ENCODE data around the gene PFDN2. TPM values are rescaled to one million over a fixed set of nuclear protein-coding genes. Genes with fewer than 3 reads are reported as not detected.
A peak's percentile ranks its signal among the peaks of the same experiment; 100 is the strongest.

Gene PFDN2
- 29.5 TPM for total RNA-seq
- polyA plus RNA-seq (ENCODE audit: insufficient read depth in 1 of 8, insufficient read length in 8 of 8, low replicate concordance in 1 of 8), result 10 to 100 TPM; 70.9 to 93.0 (median 74.8) TPM
- long read RNA-seq, donor 1, transcript PFDN2-201 (4 exons, 677 nt), result major isoform, 17 of 34 reads
- long read RNA-seq, donor 1, partial matches to known transcripts, result 6 of 34 reads
- long read RNA-seq, donor 1, other reads (novel, unspliced or antisense), result 10 of 34 reads
- long read RNA-seq, donor 2, transcript PFDN2-201 (4 exons, 677 nt), result major isoform, 5 of 11 reads
- long read RNA-seq, donor 2, partial matches to known transcripts, result 5 of 11 reads
- long read RNA-seq, donor 2, other reads (novel, unspliced or antisense), result 0 of 11 reads
- long read RNA-seq, donor 3, transcript PFDN2-201 (4 exons, 677 nt), result major isoform, 35 of 51 reads
- long read RNA-seq, donor 3, partial matches to known transcripts, result 14 of 51 reads
- long read RNA-seq, donor 3, other reads (novel, unspliced or antisense), result 0 of 51 reads
- long read RNA-seq, donor 4, transcript PFDN2-201 (4 exons, 677 nt), result major isoform, 28 of 30 reads
- long read RNA-seq, donor 4, partial matches to known transcripts, result 0 of 30 reads
- long read RNA-seq, donor 4, other reads (novel, unspliced or antisense), result 0 of 30 reads
- long read RNA-seq, donor 5, transcript PFDN2-201 (4 exons, 677 nt), result major isoform, 81 of 131 reads
- long read RNA-seq, donor 5, partial matches to known transcripts, result 46 of 131 reads
- long read RNA-seq, donor 5, other reads (novel, unspliced or antisense), result 0 of 131 reads
- long read RNA-seq, donor 6, transcript PFDN2-201 (4 exons, 677 nt), result major isoform, 51 of 103 reads
- long read RNA-seq, donor 6, partial matches to known transcripts, result 50 of 103 reads
- long read RNA-seq, donor 6, other reads (novel, unspliced or antisense), result 0 of 103 reads
- long read RNA-seq, donor 7, transcript PFDN2-201 (4 exons, 677 nt), result major isoform, 44 of 85 reads
- long read RNA-seq, donor 7, transcript PFDN2-202 (2 exons, 408 nt), result minor isoform, 5 of 85 reads
- long read RNA-seq, donor 7, partial matches to known transcripts, result 36 of 85 reads
- long read RNA-seq, donor 7, other reads (novel, unspliced or antisense), result 0 of 85 reads
- long read RNA-seq, donor 8, transcript PFDN2-201 (4 exons, 677 nt), result major isoform, 30 of 47 reads
- long read RNA-seq, donor 8, partial matches to known transcripts, result 17 of 47 reads
- long read RNA-seq, donor 8, other reads (novel, unspliced or antisense), result 0 of 47 reads
- long read RNA-seq, donor 9, transcript PFDN2-201 (4 exons, 677 nt), result major isoform, 31 of 65 reads
- long read RNA-seq, donor 9, partial matches to known transcripts, result 33 of 65 reads
- long read RNA-seq, donor 9, other reads (novel, unspliced or antisense), result 0 of 65 reads
- long read RNA-seq, donor 10, transcript PFDN2-201 (4 exons, 677 nt), result major isoform, 62 of 70 reads
- long read RNA-seq, donor 10, partial matches to known transcripts, result 6 of 70 reads
- long read RNA-seq, donor 10, other reads (novel, unspliced or antisense), result 0 of 70 reads
- long read RNA-seq, donor 11, transcript PFDN2-201 (4 exons, 677 nt), result major isoform, 41 of 55 reads
- long read RNA-seq, donor 11, partial matches to known transcripts, result 13 of 55 reads
- long read RNA-seq, donor 11, other reads (novel, unspliced or antisense), result 0 of 55 reads

DNA sequence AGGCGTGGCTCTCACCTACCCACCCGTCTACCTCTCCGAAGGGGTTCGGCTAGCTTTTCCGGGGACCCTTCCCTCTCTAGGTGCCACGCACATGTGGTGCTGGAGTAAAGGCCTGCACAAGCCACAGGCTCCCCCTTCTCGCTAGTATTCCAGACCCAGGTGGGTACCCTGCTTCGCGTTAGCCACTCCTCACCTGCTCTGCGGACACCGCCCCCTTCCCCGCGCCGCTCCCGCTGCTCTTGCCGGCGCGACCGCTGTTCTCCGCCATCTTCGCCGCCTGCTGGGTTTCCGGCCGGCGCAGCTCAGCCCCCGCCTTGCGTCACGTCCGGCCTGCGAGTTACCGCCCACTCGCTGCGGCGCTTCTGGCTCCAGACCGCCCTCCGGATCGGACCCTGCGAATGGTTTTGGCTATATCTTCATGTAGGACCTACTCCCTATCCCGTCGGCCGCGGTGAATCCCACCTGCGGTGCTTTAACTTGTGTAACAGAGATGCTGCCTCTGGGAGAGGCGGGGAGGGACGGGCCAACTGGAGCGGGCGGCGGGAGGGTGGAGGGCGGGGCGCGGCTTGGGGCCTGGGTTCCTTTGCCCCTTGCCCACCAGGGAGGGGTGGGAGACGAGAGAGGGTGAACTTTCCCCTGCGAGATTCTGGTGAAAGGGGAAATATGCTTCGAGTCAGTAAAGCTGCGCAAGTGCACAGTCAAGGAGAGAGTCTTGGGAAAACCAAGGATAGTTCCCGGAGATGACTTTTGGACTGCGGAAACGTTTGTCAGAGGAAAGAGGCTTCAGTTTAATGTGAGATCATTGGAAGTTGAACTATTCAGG lies at the start of gene PFDN2, which contains the start of gene NIT1:
TSS of gene PFDN2 (minus strand) at position 279 of the 823 bp plus-strand sequence. CDS start at position 268, 11 bp downstream.
TSS of gene NIT1 (plus strand) at position 347 of the 823 bp plus-strand sequence. CDS start at position 419, 72 bp downstream.
- 0% methylated on average over 52 of the region's 58 CpGs for WGBS (ENCODE audit: insufficient coverage)
- Histone ChIP-seq H3K4me3 (ENCODE audit: low read length) (peak within 1 kb of the TSS; percentile 100), H3K27me3 (ENCODE audit: control insufficient read depth, insufficient read depth, low read length) (no peaks in the 10 kb centered on the region), H3K27ac (ENCODE audit: low read length) (peak within 1 kb of the TSS; percentile 98), H3K9me3 (replicated peaks; ENCODE audit: control insufficient read depth, low read depth, low read length) (no peaks in the 10 kb centered on the region), H3K4me1 (ENCODE audit: control insufficient read depth, insufficient read depth, low read length) (peaks cover 28% of the 10 kb centered on the region), H3K36me3 (ENCODE audit: control insufficient read depth, insufficient read depth, low read length) (peaks cover 39% of the 10 kb centered on the region)
- peak; percentile 94 for DNase-seq

- peaks cover 62% of the 10 kb centered on the region for H3K36me3 ChIP-seq (ENCODE audit: control insufficient read depth, insufficient read depth, low read length)
- H3K27me3 ChIP-seq (ENCODE audit: control insufficient read depth, insufficient read depth, low read length), result no peaks in the 10 kb centered on the region
- peak overlapping the region; percentile 92 for H3K27ac ChIP-seq (ENCODE audit: low read length)
- peaks cover 21% of the 10 kb centered on the region for H3K4me1 ChIP-seq (ENCODE audit: control insufficient read depth, insufficient read depth, low read length)
- DNase-seq, result peak; percentile 21
- H3K4me3 ChIP-seq (ENCODE audit: low read length), result peak overlapping the region; percentile 78
- H3K9me3 ChIP-seq (replicated peaks; ENCODE audit: control insufficient read depth, low read depth, low read length), result no peaks in the 10 kb centered on the region
- WGBS (ENCODE audit: insufficient coverage), result under 1% methylated on average over 30 of the region's 33 CpGs
These were observed 49.1 kb upstream of the PFDN2 start for GRCh38 chr1:161166669-161167548.

DNA sequence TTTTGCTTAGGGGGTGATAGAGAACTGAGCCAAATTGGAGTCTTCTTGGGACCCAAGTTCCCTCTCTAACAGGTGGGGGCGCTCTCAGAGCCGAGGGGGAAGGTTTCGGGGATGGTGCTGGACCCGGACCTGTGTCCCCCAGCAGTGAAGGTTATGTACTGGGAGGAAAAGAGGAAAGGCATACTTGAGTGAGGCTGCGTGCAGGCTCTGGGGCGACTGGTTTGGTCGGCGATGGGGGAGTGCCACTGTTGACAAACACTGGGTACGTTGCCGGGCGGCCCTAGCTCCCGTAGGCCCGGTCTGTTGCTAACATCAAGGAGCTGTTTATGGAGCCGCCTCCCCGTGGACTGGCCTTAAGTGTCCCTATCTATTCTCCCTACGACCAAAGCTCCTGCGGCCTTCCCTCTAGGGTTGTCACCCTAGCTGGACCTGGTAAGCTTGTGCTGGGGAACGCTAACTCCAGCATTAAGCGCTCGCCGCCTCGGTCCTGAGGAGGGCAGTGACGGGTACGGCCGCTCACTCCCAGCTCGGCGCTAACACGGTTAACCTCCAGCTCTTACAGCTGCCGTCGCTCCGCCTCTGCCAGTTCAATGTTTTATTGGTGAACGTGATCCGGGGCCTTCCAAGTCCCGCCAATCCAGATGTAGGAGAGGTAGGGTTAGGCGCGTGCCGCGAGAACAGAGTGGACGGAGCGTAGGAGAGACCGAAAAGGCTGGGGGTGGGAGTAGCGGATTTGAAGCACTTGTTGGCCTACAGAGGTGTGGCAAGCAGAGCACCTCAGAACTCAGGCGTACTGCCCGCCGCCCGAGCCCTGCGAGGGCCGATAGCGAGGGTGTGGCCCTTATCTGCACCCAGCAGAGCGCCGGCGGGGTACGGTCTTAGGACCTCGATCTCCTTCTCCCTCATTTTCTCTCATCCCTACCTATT lies 48.2 kb upstream of the PFDN2 start, which contains the start of gene PPOX:
TSS of gene PPOX (plus strand) at position 685 of the 927 bp plus-strand sequence. CDS start 422 bp downstream, outside the sequence.
- H3K36me3 ChIP-seq (ENCODE audit: control insufficient read depth, insufficient read depth, low read length), result peaks cover 61% of the 10 kb centered on the region
- 1% methylated on average over 43 of the region's 54 CpGs for WGBS (ENCODE audit: insufficient coverage)
- H3K4me1 ChIP-seq (ENCODE audit: control insufficient read depth, insufficient read depth, low read length), result peaks cover 25% of the 10 kb centered on the region
- peak; percentile 100 for DNase-seq
- no peaks in the 10 kb centered on the region for H3K9me3 ChIP-seq (replicated peaks; ENCODE audit: control insufficient read depth, low read depth, low read length)
- H3K4me3 ChIP-seq (ENCODE audit: low read length), result peak within 1 kb of the TSS; percentile 78
- H3K27ac ChIP-seq (ENCODE audit: low read length), result peak within 1 kb of the TSS; percentile 92
- no peaks in the 10 kb centered on the region for H3K27me3 ChIP-seq (ENCODE audit: control insufficient read depth, insufficient read depth, low read length)

GRCh38 chr1:161164901-161165610 lies 47.2 kb upstream of the PFDN2 start:
- Histone ChIP-seq H3K36me3 (ENCODE audit: control insufficient read depth, insufficient read depth, low read length) (peaks cover 58% of the 10 kb centered on the region), H3K27ac (ENCODE audit: low read length) (peak overlapping the region; percentile 92), H3K4me1 (ENCODE audit: control insufficient read depth, insufficient read depth, low read length) (peaks cover 34% of the 10 kb centered on the region), H3K27me3 (ENCODE audit: control insufficient read depth, insufficient read depth, low read length) (no peaks in the 10 kb centered on the region), H3K9me3 (replicated peaks; ENCODE audit: control insufficient read depth, low read depth, low read length) (no peaks in the 10 kb centered on the region), H3K4me3 (ENCODE audit: low read length) (peak overlapping the region; percentile 78)
- DNase-seq, result no peak
- WGBS (ENCODE audit: insufficient coverage), result 84% methylated on average over 7 of the region's 14 CpGs

DNA sequence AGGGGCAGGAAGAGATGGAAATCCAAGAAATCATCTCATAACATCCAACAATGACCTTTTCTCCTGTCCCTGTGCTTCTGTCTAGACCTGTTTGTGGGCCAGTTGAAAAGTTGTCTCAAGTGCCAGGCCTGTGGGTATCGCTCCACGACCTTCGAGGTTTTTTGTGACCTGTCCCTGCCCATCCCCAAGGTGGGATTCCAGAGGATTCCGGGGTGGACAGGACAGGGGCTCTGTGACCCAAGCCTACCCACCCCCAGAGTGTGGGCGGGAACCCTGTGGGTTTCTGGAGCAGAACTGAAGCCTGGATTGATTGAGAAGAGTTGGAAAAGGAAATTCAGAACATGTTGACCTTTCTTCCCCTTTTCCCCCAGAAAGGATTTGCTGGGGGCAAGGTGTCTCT lies 46.0 kb upstream of the PFDN2 start:
- DNase-seq, result no peak
- no peak overlapping the region for H3K27ac ChIP-seq (ENCODE audit: low read length)
- H3K4me1 ChIP-seq (ENCODE audit: control insufficient read depth, insufficient read depth, low read length), result peaks cover 40% of the 10 kb centered on the region
- no peak overlapping the region for H3K4me3 ChIP-seq (ENCODE audit: low read length)
- peaks cover 51% of the 10 kb centered on the region for H3K36me3 ChIP-seq (ENCODE audit: control insufficient read depth, insufficient read depth, low read length)
- H3K27me3 ChIP-seq (ENCODE audit: control insufficient read depth, insufficient read depth, low read length), result no peaks in the 10 kb centered on the region
- no peaks in the 10 kb centered on the region for H3K9me3 ChIP-seq (replicated peaks; ENCODE audit: control insufficient read depth, low read depth, low read length)
- whole genome bisulfite sequencing (ENCODE audit: insufficient coverage), result 86% methylated on average over 3 of the region's 5 CpGs

DNA sequence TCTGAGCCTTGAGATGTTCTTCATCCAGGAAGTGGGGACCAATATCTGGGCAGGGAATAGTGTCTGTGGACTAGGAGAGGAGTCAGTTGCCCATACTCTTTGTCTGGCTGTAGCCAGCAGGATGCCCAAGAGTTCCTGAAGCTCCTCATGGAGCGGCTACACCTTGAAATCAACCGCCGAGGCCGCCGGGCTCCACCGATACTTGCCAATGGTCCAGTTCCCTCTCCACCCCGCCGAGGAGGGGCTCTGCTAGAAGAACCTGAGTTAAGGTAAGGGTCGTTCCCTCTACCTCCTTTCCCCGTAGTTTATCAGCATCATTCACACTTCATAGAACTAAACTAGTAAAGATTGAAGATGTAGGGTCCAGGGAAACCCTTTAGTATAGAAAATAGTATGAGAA lies 45.0 kb upstream of the PFDN2 start:
- H3K27ac ChIP-seq (ENCODE audit: low read length), result no peak overlapping the region
- H3K9me3 ChIP-seq (replicated peaks; ENCODE audit: control insufficient read depth, low read depth, low read length), result no peaks in the 10 kb centered on the region
- peaks cover 55% of the 10 kb centered on the region for H3K36me3 ChIP-seq (ENCODE audit: control insufficient read depth, insufficient read depth, low read length)
- no peak for DNase-seq
- H3K27me3 ChIP-seq (ENCODE audit: control insufficient read depth, insufficient read depth, low read length), result no peaks in the 10 kb centered on the region
- WGBS (ENCODE audit: insufficient coverage), result 100% methylated on average over 1 of the region's 10 CpGs
- H3K4me3 ChIP-seq (ENCODE audit: low read length), result no peak overlapping the region
- peaks cover 44% of the 10 kb centered on the region for H3K4me1 ChIP-seq (ENCODE audit: control insufficient read depth, insufficient read depth, low read length)

GRCh38 chr1:161162052-161162451 lies 44.2 kb upstream of the PFDN2 start:
- Histone ChIP-seq H3K4me1 (ENCODE audit: control insufficient read depth, insufficient read depth, low read length) (peaks cover 39% of the 10 kb centered on the region), H3K27ac (ENCODE audit: low read length) (no peak overlapping the region), H3K4me3 (ENCODE audit: low read length) (no peak overlapping the region), H3K27me3 (ENCODE audit: control insufficient read depth, insufficient read depth, low read length) (no peaks in the 10 kb centered on the region), H3K9me3 (replicated peaks; ENCODE audit: control insufficient read depth, low read depth, low read length) (no peaks in the 10 kb centered on the region), H3K36me3 (ENCODE audit: control insufficient read depth, insufficient read depth, low read length) (peaks cover 61% of the 10 kb centered on the region)
- DNase-seq, result no peak
- WGBS (ENCODE audit: insufficient coverage), result 85% methylated on average over 4 of the region's 7 CpGs

Measured in muscle of leg (tissue), 16 donors.